ACC112 (cell line): ENCODE measurements around the gene IGFBP6.
A peak's percentile ranks its signal among the peaks of the same experiment; 100 is the strongest.

Experiments used
- H2AFZ ChIP-seq: fragments of 200-600 bp; sonication (generic); one replicate; pipeline ENCODE4 v1.6.0; 2017; ENCODE audit warnings: antibody characterized with exemption, low read length; ENCODE audit not compliant: unreplicated experiment
- H3K27ac ChIP-seq: fragments of 200-600 bp; sonication (generic); 2 replicates; pipeline ENCODE4 v1.5.1; 2014; ENCODE audit warnings: low read depth, mild to moderate bottlenecking, antibody characterized with exemption, low read length, moderate library complexity
- H3K27me3 ChIP-seq: fragments of 200-600 bp; sonication (generic); 2 replicates; pipeline ENCODE4 v1.6.1; 2014; ENCODE audit warnings: mild to moderate bottlenecking, antibody characterized with exemption, low read length, moderate library complexity, mixed read lengths; ENCODE audit not compliant: insufficient read depth
- H3K36me3 ChIP-seq: fragments of 200-600 bp; sonication (generic); 2 replicates; pipeline ENCODE4 v1.6.1; 2016; ENCODE audit warnings: mild to moderate bottlenecking, antibody characterized with exemption, low read length, moderate library complexity, mixed read lengths; ENCODE audit not compliant: insufficient read depth
- H3K4me1 ChIP-seq: fragments of 200-600 bp; sonication (generic); one replicate; pipeline ENCODE4 v1.6.1; 2016; ENCODE audit warnings: low read length, mixed read lengths; ENCODE audit not compliant: insufficient read depth, unreplicated experiment, control insufficient read depth
- H3K4me3 ChIP-seq: fragments of 200-600 bp; sonication (generic); 2 replicates; pipeline ENCODE4 v1.5.1; 2014; ENCODE audit warnings: mild to moderate bottlenecking, low read depth, low read length
- H3K79me2 ChIP-seq: fragments of 200-600 bp; sonication (generic); one replicate; pipeline ENCODE4 v1.6.0; 2016; ENCODE audit warnings: low read length; ENCODE audit not compliant: control insufficient read depth, unreplicated experiment, insufficient read depth

Gene IGFBP6

GRCh38 chr12:53060721-53061276 is 36.7 kb upstream of the IGFBP6 start:
- Histone ChIP-seq H3K36me3 (peaks cover 20% of the 10 kb centered on the region), H3K27ac (no peak overlapping the region), H3K27me3 (no peaks in the 10 kb centered on the region), H3K79me2 (no peaks in the 10 kb centered on the region), H3K4me1 (peaks cover 32% of the 10 kb centered on the region), H3K4me3 (no peak overlapping the region), H2AFZ (no peak overlapping the region)

GRCh38 chr12:53061404-53062010 is 36.0 kb upstream of the IGFBP6 start:
- Histone ChIP-seq H3K27me3 (no peaks in the 10 kb centered on the region), H3K4me3 (no peak overlapping the region), H3K27ac (no peak overlapping the region), H2AFZ (no peak overlapping the region), H3K36me3 (peaks cover 19% of the 10 kb centered on the region), H3K79me2 (no peaks in the 10 kb centered on the region), H3K4me1 (peaks cover 37% of the 10 kb centered on the region)

GRCh38 chr12:53062011-53062961 is 35.2 kb upstream of the IGFBP6 start:
- Histone ChIP-seq H3K4me1 (peaks cover 45% of the 10 kb centered on the region), H3K4me3 (no peak overlapping the region), H3K36me3 (peaks cover 18% of the 10 kb centered on the region; the same call in 1 of the 2 replicates), H3K27me3 (no peaks in the 10 kb centered on the region), H2AFZ (no peak overlapping the region), H3K79me2 (no peaks in the 10 kb centered on the region), H3K27ac (peak overlapping the region; percentile 17; the same call in 1 of the 2 replicates)

GRCh38 chr12:53062977-53063707 is 34.3 kb upstream of the IGFBP6 start:
- H3K4me1 ChIP-seq: peaks cover 54% of the 10 kb centered on the region
- H2AFZ ChIP-seq: no peak overlapping the region

GRCh38 chr12:53063708-53064612 is 33.5 kb upstream of the IGFBP6 start:
- peak overlapping the region; percentile 78 for H3K27ac ChIP-seq
- H3K36me3 ChIP-seq: peaks cover 18% of the 10 kb centered on the region; the same call in 1 of the 2 replicates
- H3K4me3 ChIP-seq: no peak overlapping the region
- H3K4me1 ChIP-seq: peaks cover 62% of the 10 kb centered on the region
- H3K27me3 ChIP-seq: no peaks in the 10 kb centered on the region
- H2AFZ ChIP-seq: no peak overlapping the region
- H3K79me2 ChIP-seq: no peaks in the 10 kb centered on the region

More at GRCh38 chr12:53062977-53063707, 34.3 kb upstream of the IGFBP6 start:
- H3K79me2 ChIP-seq: no peaks in the 10 kb centered on the region
- no peak overlapping the region for H3K4me3 ChIP-seq
- H3K36me3 ChIP-seq: peaks cover 18% of the 10 kb centered on the region; the same call in 1 of the 2 replicates
- H3K27me3 ChIP-seq: no peaks in the 10 kb centered on the region
- peak overlapping the region; percentile 66 for H3K27ac ChIP-seq

GRCh38 chr12:53064613-53065436 is 32.6 kb upstream of the IGFBP6 start:
- Histone ChIP-seq H2AFZ (no peak overlapping the region), H3K36me3 (peaks cover 18% of the 10 kb centered on the region; the same call in 1 of the 2 replicates), H3K79me2 (no peaks in the 10 kb centered on the region), H3K27me3 (no peaks in the 10 kb centered on the region), H3K27ac (peak overlapping the region; percentile 78), H3K4me3 (no peak overlapping the region), H3K4me1 (peaks cover 70% of the 10 kb centered on the region)

GRCh38 chr12:53065470-53065869 is 32.0 kb upstream of the IGFBP6 start:
- no peaks in the 10 kb centered on the region for H3K27me3 ChIP-seq
- H3K4me1 ChIP-seq: peaks cover 75% of the 10 kb centered on the region
- peaks cover 18% of the 10 kb centered on the region; the same call in 1 of the 2 replicates for H3K36me3 ChIP-seq
- H3K79me2 ChIP-seq: no peaks in the 10 kb centered on the region
- no peak overlapping the region for H2AFZ ChIP-seq
- H3K4me3 ChIP-seq: no peak overlapping the region
- peak overlapping the region; percentile 78 for H3K27ac ChIP-seq

- peak overlapping the region; percentile 3; the same call in 1 of the 2 replicates for H3K4me3 ChIP-seq
- H3K27ac ChIP-seq: peak overlapping the region; percentile 35
- H3K4me1 ChIP-seq: peaks cover 81% of the 10 kb centered on the region
- H3K36me3 ChIP-seq: peaks cover 12% of the 10 kb centered on the region; the same call in 1 of the 2 replicates
- H3K27me3 ChIP-seq: no peaks in the 10 kb centered on the region
- H2AFZ ChIP-seq: no peak overlapping the region
- no peaks in the 10 kb centered on the region for H3K79me2 ChIP-seq
These were observed 31.2 kb upstream of the IGFBP6 start for GRCh38 chr12:53065975-53066931.
